Uterus (tissue), 2 donors: ENCODE data around the gene MAP3K14.

ENCODE experiments used
- CTCF ChIP-seq, 4 experiments: fragments of 200-600 bp in 2 of 4; fragments of 450-650 bp in 2 of 4; sonication (generic) in 2 of 4; IDR thresholded peaks; one replicate each; pipeline ENCODE4 v1.5.1; 2016 to 2019; ENCODE audit warnings: antibody characterized with exemption in 4 of 4, mild to moderate bottlenecking in 2 of 4, moderate library complexity in 1 of 4
- POLR2A ChIP-seq, 2 donors: fragments of 450-650 bp; IDR thresholded peaks; one replicate each; pipeline ENCODE4 v1.6.1; 2016; ENCODE audit warnings: antibody characterized with exemption in 2 of 2, mild to moderate bottlenecking in 1 of 2, moderate library complexity in 1 of 2

GRCh38 chr17:45220079-45220478 lies 96.7 kb downstream of the MAP3K14 start:
- TF ChIP-seq POLR2A (IDR thresholded peaks at IDR 0.05), result no peak
- TF ChIP-seq CTCF (IDR thresholded peaks at IDR 0.05), result no peak
